GM12892 (cell line): ENCODE results near the gene SPAAR.

Source experiments
- DNase-seq: peaks from one replicate; pipeline ENCODE4 v3.0.0; 2011; ENCODE audit not compliant: insufficient read length
- FAIRE-seq: peaks from 2 replicates; lab custom pipeline; 2011; peaks lifted over from hg19 to GRCh38; lab: Jason Lieb, UNC
- POLR2A ChIP-seq: IDR thresholded peaks from 2 replicates; pipeline ENCODE4 v1.6.1; 2011; ENCODE audit warnings: low read depth, low read length, control low read depth
- POLR2AphosphoS5 ChIP-seq: IDR thresholded peaks from 2 replicates; pipeline ENCODE4 v1.6.1; 2011; ENCODE audit warnings: low read depth, low read length, control low read depth
- TAF1 ChIP-seq: IDR thresholded peaks from 2 replicates; pipeline ENCODE4 v1.6.1; 2011; ENCODE audit warnings: low read depth, mild to moderate bottlenecking, control low read depth, low read length, borderline replicate concordance

The SPAAR gene

DNA sequence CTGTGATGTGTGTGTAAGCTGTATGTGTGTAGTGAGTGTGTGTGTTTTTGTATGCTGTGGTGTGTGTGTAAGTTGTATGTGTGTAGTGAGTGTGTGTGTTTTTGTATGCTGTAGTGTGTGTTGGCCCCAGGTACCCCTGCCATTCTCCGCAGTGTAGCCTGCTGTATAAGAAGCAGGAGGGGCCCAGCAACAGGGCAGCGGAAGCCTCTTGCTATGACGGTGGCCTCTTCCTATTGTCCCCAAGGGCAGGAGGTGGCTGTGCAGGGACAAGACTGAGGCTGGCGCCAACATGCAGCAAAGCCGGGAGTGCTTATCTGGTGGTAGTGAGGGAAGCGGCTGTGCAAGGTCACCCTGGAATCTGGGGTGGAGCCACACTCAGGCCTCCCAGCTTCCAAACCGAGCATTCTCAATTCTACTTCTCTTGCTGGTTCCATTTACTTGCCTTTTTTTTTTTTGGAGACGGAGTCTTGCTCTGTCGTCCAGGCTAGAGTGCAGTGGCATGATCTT, 5.1 kb downstream of the SPAAR start:
- FAIRE-seq (peak; percentile 80), DNase-seq (no peak)
- TF ChIP-seq POLR2AphosphoS5, result no peak
- no peak for TF ChIP-seq TAF1
- TF ChIP-seq POLR2A, result no peak

DNA sequence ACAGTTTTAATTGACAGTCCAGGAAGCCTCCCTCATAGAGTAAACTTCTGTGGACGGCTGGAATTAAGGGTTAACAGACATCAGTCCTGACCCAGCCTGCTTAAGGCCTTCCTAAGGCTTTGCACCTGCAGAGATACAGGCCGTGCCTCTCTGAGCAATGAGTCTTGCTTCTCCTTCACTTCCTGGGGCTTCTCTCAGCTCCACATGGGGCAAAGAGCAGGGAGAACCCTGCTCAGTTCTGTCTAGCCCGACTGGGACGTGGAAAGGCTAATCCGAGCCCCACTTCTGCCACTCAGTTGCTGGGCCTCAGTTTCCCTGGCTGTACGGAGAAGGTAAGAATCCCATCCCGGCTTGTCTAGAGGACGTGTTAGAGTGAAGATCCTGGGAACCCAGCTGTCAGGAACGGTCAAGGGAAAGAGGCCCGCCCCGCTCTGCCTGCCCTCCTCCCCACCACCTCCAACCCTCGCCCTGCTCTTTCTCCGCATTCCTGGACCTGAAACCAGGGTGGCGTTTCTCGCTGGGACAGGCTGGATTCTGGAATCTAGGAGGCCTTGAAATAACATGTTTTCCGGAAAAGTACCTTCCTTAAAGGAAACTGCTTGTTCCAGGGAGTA, 6.5 kb downstream of the SPAAR start:
- no peak for FAIRE-seq
- TF ChIP-seq POLR2A (no peak), TAF1 (no peak), POLR2AphosphoS5 (no peak)

DNA sequence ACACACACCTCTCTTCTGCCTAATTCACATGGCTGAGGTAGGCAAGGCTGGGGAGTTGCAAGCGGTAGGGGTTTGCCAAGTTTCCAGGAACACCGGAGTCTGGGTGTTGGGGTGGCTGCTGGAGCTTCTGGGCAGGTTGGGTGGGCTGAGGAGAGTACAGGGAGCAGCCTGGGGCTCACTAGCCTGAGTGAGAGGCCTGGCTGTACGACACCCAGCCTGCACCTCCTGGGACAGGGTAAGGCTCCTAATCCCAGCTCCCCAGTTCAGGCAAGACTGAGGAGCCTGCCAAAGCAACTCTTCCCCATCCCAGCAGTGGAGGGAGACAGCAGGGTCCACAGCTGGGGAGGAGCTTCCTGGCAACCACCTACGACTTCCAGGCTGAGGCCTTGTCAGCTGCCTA, 8.0 kb downstream of the SPAAR start:
- TF ChIP-seq TAF1 (no peak), POLR2AphosphoS5 (no peak), POLR2A (no peak)
- no peak for FAIRE-seq
- no peak for DNase-seq

More for the DNA sequence above, 6.5 kb downstream of the SPAAR start:
- no peak for DNase-seq

DNA sequence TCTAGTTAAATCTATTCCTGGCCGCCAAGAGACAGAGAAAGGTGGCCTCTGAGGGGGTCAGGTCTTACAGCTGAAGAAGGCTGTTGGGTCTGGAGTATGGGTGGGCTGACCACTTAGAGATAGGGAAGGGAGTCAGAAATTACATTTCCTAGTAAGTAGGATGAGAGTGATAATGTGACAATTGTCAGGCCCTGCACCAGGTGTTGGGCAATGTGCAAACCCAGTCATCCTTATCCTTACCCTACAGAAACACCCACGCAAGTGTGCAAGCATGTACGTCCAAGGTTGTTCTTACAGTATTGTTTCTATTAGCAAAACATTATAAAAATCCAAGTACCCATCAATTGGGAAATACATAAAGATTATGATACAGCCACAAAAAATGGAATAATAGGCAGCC, 9.5 kb downstream of the SPAAR start:
- FAIRE-seq (no peak), DNase-seq (no peak)
- TF ChIP-seq TAF1 (no peak), POLR2AphosphoS5 (no peak), POLR2A (no peak)

DNA sequence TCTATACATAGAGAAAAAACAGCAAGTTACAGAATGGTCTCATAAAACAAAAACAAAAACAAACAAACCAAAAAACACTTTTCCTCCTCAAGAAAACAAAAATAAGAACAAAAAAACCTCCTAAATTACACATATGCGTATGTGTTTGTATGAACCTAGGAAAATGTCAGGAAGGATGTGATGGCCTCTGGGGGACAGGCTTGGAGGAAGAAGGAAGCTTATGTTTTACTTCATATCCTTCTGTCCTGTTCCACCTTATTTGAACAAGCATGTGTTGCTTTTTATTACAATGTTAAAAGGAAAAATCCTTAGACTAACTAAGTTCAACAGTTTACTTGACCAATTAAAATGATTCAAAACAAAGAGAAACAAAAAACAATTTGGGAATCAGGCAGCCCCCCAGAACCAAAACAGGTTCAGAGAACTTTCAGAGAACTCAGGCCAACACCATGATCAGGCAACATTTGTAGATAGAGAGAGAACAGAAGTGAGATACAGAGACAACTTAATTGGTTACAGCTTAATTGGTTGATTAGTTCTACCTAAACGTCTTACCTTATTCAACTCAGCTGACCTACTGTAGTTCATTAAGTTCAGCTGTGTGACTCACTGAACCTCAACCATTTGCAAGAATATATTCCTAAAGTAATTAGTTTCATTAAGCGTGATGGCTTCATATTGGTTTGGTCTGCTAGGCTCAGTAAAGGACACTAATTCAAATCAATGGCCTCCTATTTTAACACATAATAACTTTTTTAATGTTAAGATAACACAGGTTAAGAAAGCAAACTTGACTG, 10.1 kb downstream of the SPAAR start:
- TF ChIP-seq TAF1, result no peak
- no peak for TF ChIP-seq POLR2A
- TF ChIP-seq POLR2AphosphoS5, result no peak
- DNase-seq, result no peak
- no peak for FAIRE-seq

DNA sequence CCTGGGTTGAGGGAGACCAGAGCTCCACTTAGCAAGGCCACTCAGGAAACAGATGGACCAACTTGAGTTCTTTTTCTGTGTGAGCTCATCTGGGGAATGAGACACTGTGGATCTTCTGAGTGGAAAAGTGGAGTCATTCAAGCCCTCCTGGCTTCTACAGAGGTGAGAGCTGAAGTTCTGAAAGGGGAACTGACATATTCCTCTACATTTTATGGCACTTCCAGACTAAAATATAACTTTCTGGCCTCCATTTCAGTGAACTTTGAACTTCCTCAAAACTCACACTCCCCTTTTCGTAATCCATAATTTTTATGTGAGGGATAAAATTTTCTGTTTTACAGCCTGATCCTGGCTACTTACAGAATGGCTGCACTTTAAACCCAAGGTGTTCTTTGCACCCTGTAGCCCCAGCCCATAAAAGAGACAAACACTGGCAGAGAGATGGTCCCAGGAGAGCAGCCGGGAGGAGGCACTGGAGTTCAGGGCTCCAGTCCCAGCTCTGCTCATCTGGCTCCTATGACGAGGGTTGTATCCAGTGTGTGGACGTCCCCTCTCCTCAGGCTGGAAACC, 10.8 kb downstream of the SPAAR start:
- FAIRE-seq, result no peak
- TF ChIP-seq POLR2A, result no peak
- no peak for TF ChIP-seq TAF1
- TF ChIP-seq POLR2AphosphoS5, result no peak
- no peak for DNase-seq

DNA sequence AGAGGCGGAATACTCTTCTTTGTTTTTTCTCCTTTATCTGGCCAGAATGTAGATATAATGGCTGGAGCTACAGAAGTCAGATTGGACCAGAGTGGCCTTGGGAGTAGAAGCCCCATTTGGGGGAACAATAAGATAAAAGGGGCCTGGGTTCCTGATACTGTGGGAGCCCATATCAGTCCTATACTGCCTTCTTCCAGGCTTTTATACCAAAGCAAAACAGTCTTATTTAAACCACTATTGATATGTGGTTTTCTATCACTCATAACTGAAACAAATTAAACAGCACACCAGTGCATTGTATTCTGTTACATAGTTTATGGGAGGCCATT, 14.3 kb downstream of the SPAAR start:
- TF ChIP-seq POLR2A (no peak), TAF1 (no peak), POLR2AphosphoS5 (no peak)
- DNase-seq, result no peak
- no peak for FAIRE-seq

DNA sequence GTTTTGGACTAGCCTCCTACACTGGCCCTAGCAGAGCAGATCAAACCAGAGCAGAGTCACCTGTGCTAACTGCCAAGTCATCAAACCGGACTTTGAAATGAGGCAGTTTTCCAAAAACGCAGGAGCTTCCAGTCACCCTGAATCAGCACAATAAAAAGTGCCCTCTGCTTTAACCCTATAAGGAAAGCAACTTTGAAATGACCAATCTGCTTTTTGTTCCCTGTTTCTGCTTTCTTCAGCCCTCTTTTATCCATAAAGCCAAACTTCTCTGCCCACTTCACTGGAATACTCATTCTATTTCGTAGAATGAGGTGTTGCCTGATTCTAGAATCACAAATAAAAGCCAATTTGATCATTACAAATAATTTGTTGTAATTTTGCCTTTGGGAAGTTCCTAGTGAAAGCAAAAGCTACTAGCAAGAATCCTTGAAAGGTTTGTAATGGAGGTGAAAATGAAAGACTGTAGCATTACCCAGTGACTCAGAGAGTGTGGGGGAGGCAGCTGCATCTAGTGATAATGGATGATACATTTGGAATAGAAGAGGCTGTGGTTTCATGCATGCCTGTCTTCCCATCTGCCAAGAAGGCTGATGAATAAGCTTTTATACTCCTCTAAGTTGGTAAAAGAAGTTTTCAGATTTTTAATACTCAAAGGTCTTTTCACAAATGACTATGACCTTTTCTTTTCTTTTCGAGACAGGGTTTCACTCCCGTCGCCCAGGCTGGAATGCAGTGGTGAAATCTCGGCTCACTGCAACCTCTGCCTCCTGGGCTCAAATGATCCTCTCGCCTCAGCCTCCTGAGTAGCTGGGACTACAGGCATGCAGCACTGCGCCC, 14.9 kb downstream of the SPAAR start:
- DNase-seq, result no peak
- FAIRE-seq, result no peak
- TF ChIP-seq POLR2AphosphoS5, result no peak
- no peak for TF ChIP-seq POLR2A
- no peak for TF ChIP-seq TAF1

DNA sequence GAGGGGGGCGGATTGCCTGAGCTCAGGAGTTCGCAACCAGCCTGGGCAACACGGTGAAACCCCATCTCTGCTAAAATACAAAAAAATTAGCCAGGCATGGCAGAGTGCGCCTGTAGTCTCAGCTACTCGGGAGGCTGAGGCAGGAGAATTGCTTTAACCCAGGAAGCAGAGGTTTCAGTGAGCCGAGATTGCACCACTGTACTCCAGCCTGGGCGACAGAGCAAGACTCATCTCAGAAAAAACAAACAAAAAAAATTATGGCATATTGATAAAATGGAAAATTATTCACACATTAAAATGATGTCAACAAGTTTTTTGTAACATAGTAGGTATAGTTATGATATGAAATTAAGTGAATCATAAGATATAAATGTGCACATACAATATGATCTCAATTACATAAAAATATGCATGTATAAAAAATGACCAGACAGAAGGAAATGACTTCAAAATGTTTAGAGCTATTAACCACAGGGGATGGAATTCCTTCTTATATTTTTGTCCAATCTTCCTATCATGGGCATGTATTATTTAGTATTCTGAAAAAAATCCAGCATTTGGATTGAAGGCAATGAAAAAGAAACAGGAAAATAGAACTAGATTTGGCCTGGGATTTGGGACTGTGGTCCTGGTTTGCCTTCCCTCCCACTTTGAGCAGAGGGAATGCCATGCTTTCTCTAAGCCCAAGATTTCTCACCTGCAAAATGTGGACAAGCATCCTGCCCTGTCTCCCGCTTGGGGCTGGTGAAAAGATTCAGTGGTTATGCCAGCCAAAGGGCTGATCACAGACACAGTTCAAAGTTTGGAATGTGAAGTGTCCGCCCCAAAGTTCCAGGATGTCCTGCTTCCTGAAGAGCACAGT, 19.5 kb downstream of the SPAAR start:
- DNase-seq, result no peak
- FAIRE-seq, result no peak
- no peak for TF ChIP-seq POLR2AphosphoS5
- TF ChIP-seq TAF1, result no peak
- no peak for TF ChIP-seq POLR2A

DNA sequence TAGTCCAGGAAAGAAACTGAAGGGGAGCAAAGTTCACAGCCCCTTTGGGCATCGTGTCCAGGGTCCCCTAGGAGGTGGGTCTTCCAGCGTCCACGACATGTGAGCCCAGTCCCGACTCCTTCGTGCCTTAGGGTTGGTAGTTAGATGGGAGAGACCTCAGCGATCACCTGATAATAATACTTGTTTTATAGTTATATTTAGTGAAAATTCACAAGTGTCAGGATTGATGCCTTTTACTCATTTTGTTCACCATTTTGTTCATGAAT, 20.1 kb downstream of the SPAAR start:
- no peak for DNase-seq
- TF ChIP-seq TAF1, result no peak
- TF ChIP-seq POLR2AphosphoS5, result no peak
- no peak for TF ChIP-seq POLR2A
- no peak for FAIRE-seq
